DND-41 (cell line): ENCODE measurements around the gene DNAJC7.

Source experiments
- ATAC-seq: fragments of 200-7000 bp; cut with Tn5 transposase; 3 replicates; pipeline ENCODE4 v1.9.1; 2021; ENCODE audit warnings: low read depth; ENCODE audit not compliant: insufficient read depth
- DNase-seq: peaks from one replicate; pipeline ENCODE4 v3.0.0-alpha.2; 2020
- H2AFZ ChIP-seq: 2 replicates; pipeline ENCODE4 v1.6.0; 2012; ENCODE audit warnings: low read depth, low read length
- H3K27ac ChIP-seq: 2 replicates; pipeline ENCODE4 v1.5.1; 2012; ENCODE audit warnings: low read length, inconsistent platforms
- H3K27me3 ChIP-seq: fragments of 200-600 bp; sonication (generic); 2 replicates; pipeline ENCODE4 v1.6.0; 2012; ENCODE audit warnings: low read length, mild to moderate bottlenecking, inconsistent platforms; ENCODE audit not compliant: insufficient read depth, poor library complexity
- H3K36me3 ChIP-seq: 2 replicates; pipeline ENCODE4 v1.5.1; 2012; ENCODE audit warnings: low read length, inconsistent platforms; ENCODE audit not compliant: insufficient read depth
- H3K4me1 ChIP-seq: 2 replicates; pipeline ENCODE4 v1.5.1; 2012; ENCODE audit warnings: mild to moderate bottlenecking, low read length; ENCODE audit not compliant: insufficient read depth
- H3K4me2 ChIP-seq: 2 replicates; pipeline ENCODE4 v1.6.0; 2012; ENCODE audit warnings: mild to moderate bottlenecking, moderate library complexity, low read length, inconsistent platforms; ENCODE audit not compliant: insufficient read depth
- H3K4me3 ChIP-seq, 2 experiments: fragments of 200-600 bp in 1 of 2; shearing (Covaris generic) in 1 of 2; 2 replicates each; pipeline ENCODE4 v1.5.1; 2012 to 2016; ENCODE audit warnings: inconsistent platforms in 2 of 2, low read length in 2 of 2, mild to moderate bottlenecking in 2 of 2, low read depth in 1 of 2, moderate library complexity in 1 of 2
- H3K79me2 ChIP-seq: 2 replicates; pipeline ENCODE4 v1.6.0; 2012; ENCODE audit warnings: low read length, inconsistent platforms; ENCODE audit not compliant: insufficient read depth
- H3K9ac ChIP-seq: 2 replicates; pipeline ENCODE4 v1.6.0; 2012; ENCODE audit warnings: low read depth, mild to moderate bottlenecking, inconsistent platforms, low read length, moderate library complexity
- H3K9me3 ChIP-seq: 2 replicates; pipeline ENCODE4 v1.5.1; 2012; ENCODE audit warnings: low read length, moderate library complexity, mild to moderate bottlenecking, inconsistent platforms; ENCODE audit not compliant: insufficient read depth, severe bottlenecking
- H4K20me1 ChIP-seq: 2 replicates; pipeline ENCODE4 v1.6.0; 2012; ENCODE audit warnings: low read length; ENCODE audit not compliant: insufficient read depth
- CTCF ChIP-seq: IDR thresholded peaks from 2 replicates; pipeline ENCODE4 v1.5.1; 2012; ENCODE audit warnings: borderline replicate concordance, low read length, moderate library complexity, mild to moderate bottlenecking; ENCODE audit not compliant: poor library complexity, severe bottlenecking; ENCODE audit errors: extremely low read depth
- EZH2 ChIP-seq: IDR thresholded peaks from 3 replicates; pipeline ENCODE4 v1.6.1; 2012; ENCODE audit warnings: borderline replicate concordance, low read depth, mild to moderate bottlenecking, moderate library complexity, low read length, inconsistent platforms; ENCODE audit not compliant: severe bottlenecking

Gene DNAJC7

GRCh38 chr17:41968676-41969075 is 48.6 kb downstream of the DNAJC7 start:
- H3K4me1 ChIP-seq = peaks cover 58% of the 10 kb centered on the region
- ATAC-seq (no peak), DNase-seq (no peak)
- peaks cover 47% of the 10 kb centered on the region for H4K20me1 ChIP-seq
- H3K36me3 ChIP-seq = peaks cover 52% of the 10 kb centered on the region
- H3K79me2 ChIP-seq = peaks cover 65% of the 10 kb centered on the region
- H2AFZ ChIP-seq = no peak overlapping the region
- no peaks in the 10 kb centered on the region for H3K27me3 ChIP-seq
- H3K4me3 ChIP-seq = peak overlapping the region in 1 of 2 experiments; percentile 28; a peak in 1 of 4 replicates
- 0 out of 2 replicates have a peak overlapping the region, but pooled peaks have one; percentile 14 for H3K9ac ChIP-seq
- peak overlapping the region; percentile 26; the same call in 1 of the 2 replicates for H3K27ac ChIP-seq
- H3K9me3 ChIP-seq = no peaks in the 10 kb centered on the region
- H3K4me2 ChIP-seq = peak overlapping the region; percentile 95
- no peak for TF ChIP-seq EZH2
- no peak for TF ChIP-seq CTCF

- Histone ChIP-seq H3K9me3 (no peaks in the 10 kb centered on the region), H3K36me3 (peaks cover 45% of the 10 kb centered on the region), H4K20me1 (peaks cover 41% of the 10 kb centered on the region), H3K9ac (peak overlapping the region; percentile 92), H3K4me2 (peak overlapping the region; percentile 95), H3K27me3 (no peaks in the 10 kb centered on the region), H2AFZ (no peak overlapping the region), H3K4me3 (peak overlapping the region in 1 of 2 experiments; percentile 76; a peak in 3 of 4 replicates), H3K4me1 (peaks cover 58% of the 10 kb centered on the region), H3K79me2 (peaks cover 60% of the 10 kb centered on the region), H3K27ac (peak overlapping the region; percentile 82)
- ATAC-seq = no peak
- TF ChIP-seq CTCF (no peak), EZH2 (no peak)
- DNase-seq = no peak
These were observed 49.2 kb downstream of the DNAJC7 start for GRCh38 chr17:41967921-41968578.

GRCh38 chr17:41967141-41967920 is 49.9 kb downstream of the DNAJC7 start:
- Histone ChIP-seq H3K4me2 (peak overlapping the region; percentile 95), H3K36me3 (peaks cover 38% of the 10 kb centered on the region), H3K9me3 (no peaks in the 10 kb centered on the region), H2AFZ (peak overlapping the region; percentile 83), H3K4me3 (peak overlapping the region; percentile 76 to 77; a peak in 3 of 4 replicates), H3K27me3 (no peaks in the 10 kb centered on the region), H3K79me2 (peaks cover 56% of the 10 kb centered on the region), H4K20me1 (peaks cover 33% of the 10 kb centered on the region), H3K4me1 (peaks cover 59% of the 10 kb centered on the region), H3K27ac (peak overlapping the region; percentile 82), H3K9ac (peak overlapping the region; percentile 92)
- ATAC-seq (peak; percentile 29), DNase-seq (peak; percentile 55)
- TF ChIP-seq CTCF (no peak), EZH2 (no peak)
